SU-DHL-6 (cell line): ENCODE results near the gene PLK2.

Experiments used
- EZH2phosphoT487 ChIP-seq: fragments of 200-600 bp; sonication (generic), shearing (Covaris generic); conservative IDR thresholded peaks from 2 replicates; pipeline ENCODE4 v1.6.1; 2018; ENCODE audit warnings: mild to moderate bottlenecking, antibody characterized with exemption, low read length, moderate library complexity, mixed read lengths
- TF ChIP-seq, protein P1 (sequence below): fragments of 200-600 bp; sonication (generic); IDR thresholded peaks from one replicate; pipeline ENCODE4 v1.5.1; 2017; ENCODE audit warnings: antibody characterized with exemption, mild to moderate bottlenecking, low read length, moderate library complexity; ENCODE audit not compliant: insufficient read depth, poor library complexity, severe bottlenecking

DNA sequence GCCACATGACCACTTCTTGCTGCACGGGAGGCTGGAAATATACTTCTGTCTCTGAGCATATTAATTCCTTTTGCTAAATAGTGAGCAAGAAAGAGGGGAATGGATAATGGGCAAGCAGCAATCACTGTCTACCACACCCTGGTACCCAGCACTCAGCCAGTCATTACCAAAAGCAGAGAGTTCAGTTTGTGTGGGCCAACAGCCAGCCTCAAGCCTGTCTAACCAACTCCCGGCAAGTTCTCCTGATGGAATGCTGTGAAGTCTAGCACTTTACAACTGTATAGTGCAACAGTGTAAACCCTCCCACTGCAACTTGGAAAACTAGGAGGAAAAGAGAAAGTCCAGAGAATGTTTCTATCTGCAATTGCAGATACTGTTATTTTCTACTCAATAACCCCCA is 47.8 kb downstream of the PLK2 start:
- TF ChIP-seq, protein P1, sequence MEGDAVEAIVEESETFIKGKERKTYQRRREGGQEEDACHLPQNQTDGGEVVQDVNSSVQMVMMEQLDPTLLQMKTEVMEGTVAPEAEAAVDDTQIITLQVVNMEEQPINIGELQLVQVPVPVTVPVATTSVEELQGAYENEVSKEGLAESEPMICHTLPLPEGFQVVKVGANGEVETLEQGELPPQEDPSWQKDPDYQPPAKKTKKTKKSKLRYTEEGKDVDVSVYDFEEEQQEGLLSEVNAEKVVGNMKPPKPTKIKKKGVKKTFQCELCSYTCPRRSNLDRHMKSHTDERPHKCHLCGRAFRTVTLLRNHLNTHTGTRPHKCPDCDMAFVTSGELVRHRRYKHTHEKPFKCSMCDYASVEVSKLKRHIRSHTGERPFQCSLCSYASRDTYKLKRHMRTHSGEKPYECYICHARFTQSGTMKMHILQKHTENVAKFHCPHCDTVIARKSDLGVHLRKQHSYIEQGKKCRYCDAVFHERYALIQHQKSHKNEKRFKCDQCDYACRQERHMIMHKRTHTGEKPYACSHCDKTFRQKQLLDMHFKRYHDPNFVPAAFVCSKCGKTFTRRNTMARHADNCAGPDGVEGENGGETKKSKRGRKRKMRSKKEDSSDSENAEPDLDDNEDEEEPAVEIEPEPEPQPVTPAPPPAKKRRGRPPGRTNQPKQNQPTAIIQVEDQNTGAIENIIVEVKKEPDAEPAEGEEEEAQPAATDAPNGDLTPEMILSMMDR: no peak
- no peak for TF ChIP-seq EZH2phosphoT487
